GM12865 (cell line): ENCODE results near the gene NBPF4.

Experiments
- DNase-seq: peaks from one replicate; pipeline ENCODE4 v3.0.0; 2010; ENCODE audit warnings: low read depth
- H3K4me3 ChIP-seq: 2 replicates; pipeline ENCODE4 v1.5.1; 2011; ENCODE audit warnings: mild to moderate bottlenecking, low read depth, low read length, control low read depth
- TF ChIP-seq, protein P1 (sequence below): IDR thresholded peaks from 2 replicates; pipeline ENCODE4 v1.5.1; 2011; ENCODE audit warnings: low read length, control low read depth, low read depth, inconsistent platforms; ENCODE audit not compliant: insufficient read depth; ENCODE audit errors: missing control alignments

The NBPF4 gene

GRCh38 chr1:108190686-108191416 lies 53.0 kb downstream of the NBPF4 start:
- peak; percentile 70 for DNase-seq
- H3K4me3 ChIP-seq = no peak overlapping the region
- TF ChIP-seq, protein P1, sequence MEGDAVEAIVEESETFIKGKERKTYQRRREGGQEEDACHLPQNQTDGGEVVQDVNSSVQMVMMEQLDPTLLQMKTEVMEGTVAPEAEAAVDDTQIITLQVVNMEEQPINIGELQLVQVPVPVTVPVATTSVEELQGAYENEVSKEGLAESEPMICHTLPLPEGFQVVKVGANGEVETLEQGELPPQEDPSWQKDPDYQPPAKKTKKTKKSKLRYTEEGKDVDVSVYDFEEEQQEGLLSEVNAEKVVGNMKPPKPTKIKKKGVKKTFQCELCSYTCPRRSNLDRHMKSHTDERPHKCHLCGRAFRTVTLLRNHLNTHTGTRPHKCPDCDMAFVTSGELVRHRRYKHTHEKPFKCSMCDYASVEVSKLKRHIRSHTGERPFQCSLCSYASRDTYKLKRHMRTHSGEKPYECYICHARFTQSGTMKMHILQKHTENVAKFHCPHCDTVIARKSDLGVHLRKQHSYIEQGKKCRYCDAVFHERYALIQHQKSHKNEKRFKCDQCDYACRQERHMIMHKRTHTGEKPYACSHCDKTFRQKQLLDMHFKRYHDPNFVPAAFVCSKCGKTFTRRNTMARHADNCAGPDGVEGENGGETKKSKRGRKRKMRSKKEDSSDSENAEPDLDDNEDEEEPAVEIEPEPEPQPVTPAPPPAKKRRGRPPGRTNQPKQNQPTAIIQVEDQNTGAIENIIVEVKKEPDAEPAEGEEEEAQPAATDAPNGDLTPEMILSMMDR = no peak

DNA sequence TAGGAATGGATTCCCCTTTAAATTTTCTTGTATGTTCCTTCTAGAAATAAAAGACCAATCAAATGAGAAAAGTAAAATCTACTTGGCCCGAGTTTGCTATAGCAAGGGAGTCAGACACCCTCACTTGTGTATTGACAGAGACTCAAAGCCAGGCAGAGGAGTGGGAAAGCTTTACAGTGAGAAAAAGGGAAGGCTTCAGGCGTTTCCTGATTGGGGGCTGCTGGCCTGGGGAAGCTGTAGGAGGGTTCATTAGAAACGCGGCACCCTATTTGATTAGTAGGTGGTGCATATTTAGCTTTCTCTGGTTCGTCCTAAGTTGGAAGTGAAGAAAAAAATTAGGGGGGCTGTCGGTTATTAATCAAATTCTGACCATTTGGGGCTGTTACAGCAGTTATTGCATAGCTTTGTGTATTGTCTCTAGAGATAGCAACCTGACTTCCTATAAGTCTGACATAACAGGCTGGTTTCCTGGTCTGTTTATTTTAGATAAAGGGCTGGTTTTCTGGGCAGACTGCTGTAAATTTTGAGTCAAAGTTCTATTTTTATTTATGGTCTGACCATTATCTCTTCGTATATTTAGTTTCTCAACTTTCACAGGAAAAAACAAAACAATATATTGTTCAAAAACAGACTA lies 53.8 kb downstream of the NBPF4 start:
- DNase-seq = peak; percentile 18
- no peak overlapping the region for H3K4me3 ChIP-seq
- TF ChIP-seq, protein P1 = no peak

DNA sequence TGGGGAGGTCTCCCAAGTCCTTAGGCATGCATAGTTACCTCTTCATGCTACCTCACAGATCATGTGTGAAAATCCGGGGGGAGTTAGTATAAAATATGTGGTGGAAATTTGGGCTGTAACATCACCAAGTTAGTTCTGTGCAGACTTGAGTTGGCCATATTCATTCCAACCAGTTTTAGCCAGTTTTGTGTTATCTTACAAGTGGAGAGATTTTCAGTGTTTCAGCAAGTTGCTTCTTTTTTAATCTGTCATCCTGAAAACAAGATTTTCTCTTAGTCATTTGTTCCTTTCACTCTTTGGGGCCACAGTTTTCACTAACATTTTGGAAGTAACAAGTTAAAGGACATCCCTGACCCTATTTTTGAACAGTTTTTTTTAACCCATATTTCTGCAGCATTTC lies 55.1 kb downstream of the NBPF4 start:
- TF ChIP-seq, protein P1 = no peak

DNA sequence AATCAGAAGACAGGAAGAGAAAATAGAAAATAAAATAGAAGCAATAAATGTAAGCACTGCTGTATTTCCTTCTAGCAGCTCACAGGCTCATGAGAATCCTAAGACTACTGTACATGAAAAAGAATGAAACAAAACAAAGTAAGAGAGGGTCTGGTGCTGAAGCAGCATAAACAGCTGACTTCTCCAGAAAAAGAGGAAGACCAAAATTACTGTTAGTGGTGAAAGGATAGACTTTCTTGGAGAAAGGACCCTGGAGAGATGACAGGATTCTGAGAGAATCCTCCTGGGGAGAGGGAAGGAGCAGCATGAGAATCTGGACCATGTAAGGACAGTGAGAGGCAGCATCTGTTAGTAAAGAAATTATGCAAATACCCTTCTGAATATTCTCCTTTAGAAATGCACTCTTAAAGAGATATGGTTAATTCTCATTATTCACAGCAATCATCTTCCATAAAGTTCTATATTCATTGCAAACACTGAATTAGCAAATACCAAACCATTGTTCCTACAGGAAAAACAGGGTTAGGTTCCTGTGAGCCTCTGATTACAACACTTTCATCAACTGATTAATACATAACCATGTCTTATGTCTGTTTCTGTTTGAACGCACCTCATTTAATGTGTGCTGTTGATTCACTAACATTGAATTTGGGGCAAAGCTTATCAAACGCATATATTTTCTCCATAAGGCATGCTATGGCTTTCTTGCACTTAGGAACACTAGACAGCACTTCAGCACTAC lies 60.7 kb downstream of the NBPF4 start:
- DNase-seq = no peak
- TF ChIP-seq, protein P1 = no peak
- H3K4me3 ChIP-seq = no peak overlapping the region

More for the DNA sequence above, 55.1 kb downstream of the NBPF4 start:
- H3K4me3 ChIP-seq = no peak overlapping the region
- DNase-seq = no peak

GRCh38 chr1:108179018-108179417 lies 64.9 kb downstream of the NBPF4 start:
- no peak for DNase-seq
- TF ChIP-seq, protein P1 = no peak
- no peak overlapping the region for H3K4me3 ChIP-seq
